Esophagus squamous epithelium (tissue), 5 donors: ENCODE data around the gene CD276. TPM values are rescaled to one million over a fixed set of nuclear protein-coding genes. Genes with fewer than 3 reads are reported as not detected.

Experiments used
- DNase-seq: peaks from one replicate; lab custom pipeline; 2025; lab: John Stamatoyannopoulos, UW
- H3K27ac ChIP-seq, 4 donors: fragments of 200-600 bp; sonication (generic); one replicate each; pipeline ENCODE4 v1.5.1; 2016 to 2019; ENCODE audit warnings: mild to moderate bottlenecking in 1 of 4
- H3K27me3 ChIP-seq, 4 donors: fragments of 200-600 bp; sonication (generic); 1 replicate in 3 of 4; 2 replicates in 1 of 4; pipeline versions ENCODE4 v1.5.1 to v1.6.0; 2017 to 2021; ENCODE audit warnings: antibody characterized with exemption in 1 of 4
- H3K36me3 ChIP-seq, 3 donors: fragments of 200-600 bp; sonication (generic); one replicate each; pipeline ENCODE4 v1.5.1; 2016 to 2019
- H3K4me1 ChIP-seq, 3 donors: fragments of 200-600 bp; sonication (generic); one replicate each; pipeline ENCODE4 v1.5.1; 2017 to 2019
- H3K4me3 ChIP-seq, 4 donors: fragments of 200-600 bp; sonication (generic); 1 replicate in 3 of 4; 2 replicates in 1 of 4; pipeline ENCODE4 v1.5.1; 2016 to 2019; ENCODE audit warnings: mild to moderate bottlenecking in 2 of 4, moderate library complexity in 1 of 4
- H3K9me3 ChIP-seq, 3 donors: fragments of 200-600 bp; sonication (generic); one replicate each; pipeline ENCODE4 v1.5.1; 2016 to 2019
- POLR2A ChIP-seq, 4 donors: fragments of 450-650 bp; IDR thresholded peaks; one replicate each; pipeline ENCODE4 v1.6.1; 2017; ENCODE audit warnings: antibody characterized with exemption in 4 of 4, mild to moderate bottlenecking in 4 of 4, moderate library complexity in 3 of 4
- WGBS, 2 donors: methylation state at CpG; one replicate each; pipeline ENCODE4 v1.1.5; 2018; 5-methylcytosine and 5-hydroxymethylcytosine counted together
- intact Hi-C: fragments of 100-400 bp; cut with DNase I; formaldehyde crosslinking; loops from one replicate; pipeline ENCODE4 v1.15.0; 2022
- total RNA-seq, 4 donors: library from RNA; depleted of rRNA; stranded (reverse); fragments of >200 nt; gene quantifications; one replicate each; pipeline ENCODE4 v1.1.0, GENCODE V29; 2016
- TF ChIP-seq, protein P1 (sequence below), 6 experiments: fragments of 450-650 bp in 4 of 6; fragments of 200-600 bp in 2 of 6; sonication (generic) in 2 of 6; IDR thresholded peaks; one replicate each; pipeline ENCODE4 v1.5.1; 2016 to 2019; ENCODE audit warnings: antibody characterized with exemption in 6 of 6, mild to moderate bottlenecking in 4 of 6, moderate library complexity in 4 of 6
- donor health status: DM: yes; HTN: yes; CAD: no.

Gene CD276
- total RNA-seq, 4 donors from 2014 or later, result 12.9 to 21.9 (median 19.1) TPM

DNA sequence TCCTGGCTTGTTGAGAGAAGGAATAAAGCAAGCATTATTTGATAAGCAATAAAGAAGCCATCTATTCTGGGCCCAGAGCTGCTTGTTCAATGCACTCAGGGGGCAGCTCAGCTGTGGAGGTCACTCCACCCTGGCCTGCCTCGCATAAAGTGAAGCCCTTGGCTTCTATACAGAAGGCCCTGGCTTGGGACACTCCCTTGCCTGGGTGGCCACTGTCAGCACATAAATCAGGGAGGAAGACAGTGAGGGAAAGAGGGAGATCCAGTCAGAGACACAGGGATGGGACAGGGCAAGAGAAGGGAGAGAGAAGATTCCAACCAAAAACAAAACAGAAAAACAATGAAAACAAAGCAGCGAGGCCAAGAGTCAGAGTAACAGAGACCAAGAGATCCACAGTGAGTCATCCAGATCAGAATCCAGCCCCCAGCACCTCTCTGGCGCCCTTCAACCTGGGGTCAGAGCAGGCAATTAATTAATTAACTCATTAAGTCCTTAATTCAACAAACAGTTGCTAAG lies 57.2 kb downstream of the CD276 start:
- Histone ChIP-seq H3K4me1 (peaks cover 0 to 29% (median 4%) of the 10 kb centered on the region in 3 donors), H3K27ac (no peak overlapping the region), H3K27me3 (peaks cover 0 to 13% (median 0%) of the 10 kb centered on the region in 4 donors), H3K36me3 (no peaks in the 10 kb centered on the region), H3K9me3 (no peaks in the 10 kb centered on the region), H3K4me3 (no peak overlapping the region)
- TF ChIP-seq, protein P1, sequence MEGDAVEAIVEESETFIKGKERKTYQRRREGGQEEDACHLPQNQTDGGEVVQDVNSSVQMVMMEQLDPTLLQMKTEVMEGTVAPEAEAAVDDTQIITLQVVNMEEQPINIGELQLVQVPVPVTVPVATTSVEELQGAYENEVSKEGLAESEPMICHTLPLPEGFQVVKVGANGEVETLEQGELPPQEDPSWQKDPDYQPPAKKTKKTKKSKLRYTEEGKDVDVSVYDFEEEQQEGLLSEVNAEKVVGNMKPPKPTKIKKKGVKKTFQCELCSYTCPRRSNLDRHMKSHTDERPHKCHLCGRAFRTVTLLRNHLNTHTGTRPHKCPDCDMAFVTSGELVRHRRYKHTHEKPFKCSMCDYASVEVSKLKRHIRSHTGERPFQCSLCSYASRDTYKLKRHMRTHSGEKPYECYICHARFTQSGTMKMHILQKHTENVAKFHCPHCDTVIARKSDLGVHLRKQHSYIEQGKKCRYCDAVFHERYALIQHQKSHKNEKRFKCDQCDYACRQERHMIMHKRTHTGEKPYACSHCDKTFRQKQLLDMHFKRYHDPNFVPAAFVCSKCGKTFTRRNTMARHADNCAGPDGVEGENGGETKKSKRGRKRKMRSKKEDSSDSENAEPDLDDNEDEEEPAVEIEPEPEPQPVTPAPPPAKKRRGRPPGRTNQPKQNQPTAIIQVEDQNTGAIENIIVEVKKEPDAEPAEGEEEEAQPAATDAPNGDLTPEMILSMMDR (IDR thresholded peaks at IDR 0.05), result no peak
- no peak for TF ChIP-seq POLR2A (IDR thresholded peaks at IDR 0.05)
- 52 to 64% methylated on average over 2 to 3 of the region's 3 CpGs for WGBS, 2 donors
- intact Hi-C loops, result no loop called here
- DNase-seq, result no peak

DNA sequence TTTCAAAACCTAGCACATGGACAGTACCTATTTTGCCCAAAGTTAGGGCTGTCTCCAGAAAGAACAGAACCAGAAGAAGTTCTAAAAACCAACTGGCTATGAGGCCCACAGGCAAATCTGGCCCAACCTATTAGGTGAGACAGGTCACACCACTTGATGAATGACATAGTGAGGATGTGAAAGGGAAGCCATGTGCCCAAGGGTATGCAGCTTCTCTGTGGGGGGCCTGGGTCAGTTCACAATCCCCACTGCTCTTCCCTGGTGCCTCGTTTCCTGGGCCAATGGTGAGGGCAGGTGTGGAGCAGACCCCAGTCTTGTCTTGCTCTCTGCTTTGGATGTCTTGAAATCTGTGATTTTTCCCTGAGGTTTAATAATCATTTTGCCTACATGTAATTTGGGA lies 60.1 kb downstream of the CD276 start:
- intact Hi-C loops, result no loop called here
- H3K4me1 ChIP-seq, result peaks cover 0 to 29% (median 4%) of the 10 kb centered on the region in 3 donors
- H3K27me3 ChIP-seq, result no peaks in the 10 kb centered on the region
- 50 to 100% methylated on average over 1 of the region's 1 CpG for WGBS, 2 donors
- no peak for DNase-seq
- no peaks in the 10 kb centered on the region for H3K9me3 ChIP-seq
- TF ChIP-seq, protein P1 (IDR thresholded peaks at IDR 0.05), result no peak
- TF ChIP-seq POLR2A (IDR thresholded peaks at IDR 0.05), result no peak
- no peaks in the 10 kb centered on the region for H3K36me3 ChIP-seq
- no peak overlapping the region for H3K27ac ChIP-seq
- H3K4me3 ChIP-seq, result no peak overlapping the region

DNA sequence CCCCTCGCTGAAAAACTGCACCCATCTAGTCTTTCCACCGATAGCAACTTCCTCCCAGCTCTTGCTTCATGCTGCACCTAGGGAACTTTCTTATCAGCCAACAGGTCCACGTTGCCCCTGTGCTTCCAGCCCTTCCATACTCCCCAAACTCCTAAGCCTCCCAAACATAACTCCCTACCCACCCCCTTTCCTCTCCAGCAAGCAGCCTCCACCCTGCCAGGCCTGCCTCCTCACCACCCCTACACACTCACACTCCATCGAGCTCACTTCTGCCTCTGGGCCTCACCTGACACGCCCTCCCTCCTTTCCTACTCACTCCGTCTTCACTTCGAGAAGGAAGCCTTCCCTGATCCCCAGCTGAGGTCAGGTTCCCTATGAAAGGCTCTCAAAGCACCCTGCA lies 60.9 kb downstream of the CD276 start:
- no peak overlapping the region for H3K27ac ChIP-seq
- 58 to 67% methylated on average over 7 of the region's 7 CpGs for WGBS, 2 donors
- intact Hi-C loops, result no loop called here

DNA sequence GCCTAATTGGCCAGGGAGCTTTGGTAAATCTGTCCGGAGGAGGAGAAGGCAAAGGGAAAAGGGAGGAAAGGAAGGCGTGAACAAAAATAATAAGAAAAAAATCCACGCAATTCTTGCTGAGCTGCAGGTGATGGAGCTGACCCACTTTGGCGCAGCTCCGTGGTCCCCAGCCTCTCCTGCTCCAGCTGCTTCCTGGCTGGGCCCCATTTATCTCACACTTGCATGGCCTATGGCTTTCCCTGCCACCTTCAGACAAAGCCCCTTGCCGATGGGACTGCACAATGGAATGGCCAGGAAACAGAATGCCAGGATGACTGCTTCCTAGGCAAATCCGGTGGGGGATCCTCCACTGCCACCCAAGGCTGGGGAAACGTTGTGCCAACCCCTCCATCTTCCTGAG lies 62.1 kb downstream of the CD276 start:
- intact Hi-C loops, result no loop called here
- Histone ChIP-seq H3K27me3 (peaks cover 0 to 5% (median 0%) of the 10 kb centered on the region in 4 donors), H3K36me3 (no peaks in the 10 kb centered on the region), H3K9me3 (no peaks in the 10 kb centered on the region), H3K27ac (no peak overlapping the region), H3K4me1 (peaks cover 0 to 33% (median 4%) of the 10 kb centered on the region in 3 donors), H3K4me3 (no peak overlapping the region)
- no peak for DNase-seq
- 61 to 66% methylated on average over 8 of the region's 8 CpGs for WGBS, 2 donors
- TF ChIP-seq, protein P1 (IDR thresholded peaks at IDR 0.05), result no peak
- no peak for TF ChIP-seq POLR2A (IDR thresholded peaks at IDR 0.05)

More for the DNA sequence above, 60.9 kb downstream of the CD276 start:
- Histone ChIP-seq H3K9me3 (no peaks in the 10 kb centered on the region), H3K27me3 (no peaks in the 10 kb centered on the region), H3K4me1 (peaks cover 0 to 29% (median 4%) of the 10 kb centered on the region in 3 donors), H3K36me3 (no peaks in the 10 kb centered on the region), H3K4me3 (no peak overlapping the region)
- TF ChIP-seq, protein P1 (IDR thresholded peaks at IDR 0.05), result no peak
- TF ChIP-seq POLR2A (IDR thresholded peaks at IDR 0.05), result no peak
- DNase-seq, result no peak

DNA sequence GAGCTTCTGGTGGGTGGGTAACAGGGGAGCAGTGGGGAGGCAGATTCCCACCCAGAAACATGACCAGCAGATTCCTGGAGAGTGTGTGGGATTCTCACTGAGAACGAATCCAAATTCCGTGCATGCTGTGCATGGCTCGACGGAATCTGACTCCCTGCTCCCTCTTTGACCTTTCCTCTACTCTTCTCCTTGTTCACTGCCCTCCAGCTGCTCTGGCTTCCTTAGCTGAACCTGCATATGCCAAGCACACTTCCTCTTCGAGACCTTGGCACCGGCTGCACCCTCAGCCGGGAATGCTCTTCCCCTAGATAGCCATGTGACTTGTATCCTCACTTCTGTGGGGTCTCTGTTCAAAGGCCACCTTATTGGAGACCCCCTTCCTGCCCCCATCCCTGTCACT lies 62.7 kb downstream of the CD276 start:
- H3K36me3 ChIP-seq, result no peaks in the 10 kb centered on the region
- no peak overlapping the region for H3K4me3 ChIP-seq
- H3K4me1 ChIP-seq, result peaks cover 2 to 33% (median 7%) of the 10 kb centered on the region in 3 donors
- WGBS, 2 donors, result 23 to 28% methylated on average over 6 to 7 of the region's 7 CpGs
- intact Hi-C loops, result no loop called here
- no peak overlapping the region for H3K27ac ChIP-seq
- no peak for TF ChIP-seq POLR2A (IDR thresholded peaks at IDR 0.05)
- TF ChIP-seq, protein P1 (IDR thresholded peaks at IDR 0.05), result no peak
- H3K9me3 ChIP-seq, result no peaks in the 10 kb centered on the region
- peaks cover 0 to 12% (median 1%) of the 10 kb centered on the region in 4 donors for H3K27me3 ChIP-seq
- DNase-seq, result no peak
